GM13977 (cell line): ENCODE data around the gene AGMO.

Source experiments
- DNase-seq: peaks from one replicate; pipeline ENCODE4 v3.0.0; 2012; ENCODE audit warnings: low spot score
- in situ Hi-C: fragments of 300-500 bp; cut with MboI; formaldehyde crosslinking; loops from one replicate; pipeline ENCODE4 v1.12.0; 2022; ENCODE audit warnings: low sequenced_read_pairs, low pct_unique_long_range_greater_than_20kb, mixed read lengths, inconsistent platforms; ENCODE audit not compliant: unreplicated experiment
- TF ChIP-seq, protein P1 (sequence below): IDR thresholded peaks from 2 replicates; pipeline ENCODE4 v1.5.1; 2012; ENCODE audit warnings: mild to moderate bottlenecking, control low read depth; ENCODE audit not compliant: insufficient read depth; ENCODE audit errors: extremely low read depth, missing control alignments

Gene AGMO

GRCh38 chr7:15197042-15197977 is 364.5 kb downstream of the AGMO start:
- TF ChIP-seq, protein P1, sequence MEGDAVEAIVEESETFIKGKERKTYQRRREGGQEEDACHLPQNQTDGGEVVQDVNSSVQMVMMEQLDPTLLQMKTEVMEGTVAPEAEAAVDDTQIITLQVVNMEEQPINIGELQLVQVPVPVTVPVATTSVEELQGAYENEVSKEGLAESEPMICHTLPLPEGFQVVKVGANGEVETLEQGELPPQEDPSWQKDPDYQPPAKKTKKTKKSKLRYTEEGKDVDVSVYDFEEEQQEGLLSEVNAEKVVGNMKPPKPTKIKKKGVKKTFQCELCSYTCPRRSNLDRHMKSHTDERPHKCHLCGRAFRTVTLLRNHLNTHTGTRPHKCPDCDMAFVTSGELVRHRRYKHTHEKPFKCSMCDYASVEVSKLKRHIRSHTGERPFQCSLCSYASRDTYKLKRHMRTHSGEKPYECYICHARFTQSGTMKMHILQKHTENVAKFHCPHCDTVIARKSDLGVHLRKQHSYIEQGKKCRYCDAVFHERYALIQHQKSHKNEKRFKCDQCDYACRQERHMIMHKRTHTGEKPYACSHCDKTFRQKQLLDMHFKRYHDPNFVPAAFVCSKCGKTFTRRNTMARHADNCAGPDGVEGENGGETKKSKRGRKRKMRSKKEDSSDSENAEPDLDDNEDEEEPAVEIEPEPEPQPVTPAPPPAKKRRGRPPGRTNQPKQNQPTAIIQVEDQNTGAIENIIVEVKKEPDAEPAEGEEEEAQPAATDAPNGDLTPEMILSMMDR: no peak
- no peak for DNase-seq
- in situ Hi-C loops: no loop called here

DNA sequence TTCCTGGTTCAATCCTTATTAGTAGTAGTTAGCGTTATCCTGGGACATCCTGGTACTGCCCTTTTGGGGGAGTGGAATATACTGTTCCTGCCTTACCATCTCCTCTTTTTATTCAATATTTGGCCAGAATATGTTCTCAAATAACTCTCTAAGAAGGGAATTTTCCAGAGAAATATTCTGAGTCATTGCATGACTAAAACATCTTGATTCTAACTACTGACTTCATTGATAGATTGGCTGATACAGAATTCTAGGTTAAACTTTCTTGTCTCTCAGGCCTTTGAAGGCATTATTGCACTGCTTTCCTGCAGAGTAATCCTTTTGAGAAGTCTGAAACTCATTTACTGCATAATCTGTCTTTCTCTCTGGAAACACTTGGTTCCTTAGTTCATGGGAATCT is 383.8 kb downstream of the AGMO start:
- no peak for DNase-seq
- in situ Hi-C loops: no loop called here
- TF ChIP-seq, protein P1: no peak

GRCh38 chr7:15176089-15176488 is 385.7 kb downstream of the AGMO start:
- TF ChIP-seq, protein P1: no peak
- in situ Hi-C loops: no loop called here
- DNase-seq: no peak

GRCh38 chr7:15175152-15175551 is 386.7 kb downstream of the AGMO start:
- TF ChIP-seq, protein P1: no peak
- in situ Hi-C loops: no loop called here
- no peak for DNase-seq

DNA sequence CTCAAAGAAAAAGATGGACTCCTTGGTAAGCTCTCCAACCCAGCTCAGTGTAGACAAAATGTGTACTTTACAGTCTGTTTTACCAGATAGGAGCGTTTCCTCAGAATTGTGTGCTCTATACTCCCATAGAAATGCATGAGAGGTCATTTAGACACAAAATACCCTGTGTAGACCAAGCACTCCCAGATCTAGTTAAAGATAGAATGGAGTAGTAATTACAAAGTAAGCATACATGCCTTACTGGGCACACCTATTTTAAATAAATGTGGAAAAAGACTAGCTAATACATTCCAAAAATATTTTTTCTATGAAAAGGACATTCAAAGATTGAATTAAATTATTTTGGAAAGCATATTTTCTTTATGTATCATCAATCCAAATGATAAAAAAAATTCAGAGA is 387.3 kb downstream of the AGMO start:
- in situ Hi-C loops: no loop called here
- no peak for DNase-seq

DNA sequence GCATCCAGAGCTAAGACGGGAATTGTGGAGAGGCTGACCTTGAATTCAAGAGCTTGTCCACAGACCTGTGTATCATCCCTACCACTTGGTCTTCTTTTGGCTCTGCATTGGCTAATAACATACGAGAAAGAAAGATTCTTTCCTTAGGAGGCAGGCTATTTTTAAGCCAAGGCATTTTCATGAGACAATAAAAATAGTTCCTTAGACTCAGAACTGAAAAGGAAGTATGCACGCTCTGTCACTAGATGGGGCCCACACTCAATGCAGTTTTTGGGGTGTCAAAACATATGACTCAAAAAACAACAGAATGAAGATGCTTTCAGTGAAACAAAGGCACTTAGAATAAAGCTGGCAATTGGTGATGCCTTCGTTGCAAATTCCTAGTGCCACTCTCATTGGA is 393.3 kb downstream of the AGMO start:
- TF ChIP-seq, protein P1: peak; percentile 26
- no peak for DNase-seq
- in situ Hi-C loops: no loop called here

More for the DNA sequence above, 387.3 kb downstream of the AGMO start:
- TF ChIP-seq, protein P1: no peak
